SKM-1 (cell line): ENCODE results near the gene DSCAML1.
"Not testable (repeated sequence)": the region's sequence is repeated elsewhere in the genome, so short reads cannot be mapped to it uniquely, and the experiment has no call there.

Experiments used
- DNase-seq: peaks from one replicate; lab custom pipeline; 2025; ENCODE audit not compliant: unreplicated experiment; lab: John Stamatoyannopoulos, UW

Gene DSCAML1

DNA sequence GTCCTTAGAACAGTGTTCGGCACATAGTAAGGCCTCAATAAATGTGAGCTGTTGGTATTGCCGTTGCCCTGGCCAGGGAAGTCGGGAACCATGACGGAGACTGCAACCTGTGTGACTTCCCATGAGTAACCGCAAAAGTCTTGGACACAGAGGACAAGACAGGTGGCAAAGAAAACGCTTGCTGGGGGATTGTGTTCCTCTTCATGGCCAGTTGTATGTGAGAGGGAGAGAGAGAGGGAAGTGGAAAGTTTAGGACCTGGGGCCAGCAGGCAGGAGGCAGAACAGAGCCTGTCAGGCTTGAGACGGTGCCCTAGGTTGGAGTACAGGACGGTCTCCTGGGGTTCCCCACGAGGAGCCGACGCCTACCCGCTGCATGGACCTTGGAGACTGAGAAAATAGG lies 379.2 kb downstream of the DSCAML1 start:
- DNase-seq: no peak

DNA sequence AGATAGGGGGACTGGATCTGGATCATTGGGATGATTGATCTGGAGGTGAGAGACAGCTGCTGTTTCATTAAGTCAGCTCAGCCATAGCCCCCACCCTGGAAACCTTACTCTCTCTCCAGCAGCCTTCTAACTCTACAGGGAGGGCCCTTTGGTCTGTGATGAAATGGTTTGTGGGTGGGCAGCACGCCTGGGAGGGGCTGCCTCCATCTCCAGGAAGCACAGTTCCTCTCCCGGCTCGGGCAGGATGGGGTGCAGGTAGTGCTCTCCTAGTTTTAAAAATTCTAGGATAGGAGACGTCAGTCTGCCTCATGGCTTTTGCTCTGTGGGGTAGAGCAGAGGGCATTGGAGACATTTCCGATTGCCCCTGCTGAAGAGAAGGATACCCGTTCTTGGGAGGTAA lies 379.7 kb downstream of the DSCAML1 start:
- no peak for DNase-seq

DNA sequence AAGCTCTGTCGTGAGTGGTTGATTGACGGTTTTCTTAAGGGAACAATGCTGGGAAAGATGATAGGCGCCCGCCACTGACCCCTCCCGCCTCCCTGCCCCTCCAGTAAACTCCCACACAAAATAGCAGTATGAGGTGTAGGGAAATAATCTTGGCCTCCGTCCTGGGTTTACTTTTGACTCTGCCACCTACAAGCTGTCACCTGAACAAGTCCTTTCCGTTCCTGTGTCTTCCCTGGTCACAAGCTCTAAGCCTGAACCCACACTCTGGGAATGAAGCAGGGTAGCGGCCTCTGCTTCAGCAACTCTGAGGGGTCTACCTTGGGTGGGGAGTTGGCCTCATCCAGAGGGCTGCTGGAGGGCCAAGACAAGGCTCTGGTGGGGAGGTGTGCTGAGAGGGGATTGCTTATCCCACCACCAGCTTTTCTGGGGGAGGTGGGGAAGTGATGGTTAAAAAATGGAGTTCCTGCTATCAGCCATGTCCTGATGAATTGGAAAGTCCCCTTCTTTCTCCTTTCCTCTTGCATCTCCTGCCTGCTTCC lies 381.6 kb downstream of the DSCAML1 start:
- no peak for DNase-seq

DNA sequence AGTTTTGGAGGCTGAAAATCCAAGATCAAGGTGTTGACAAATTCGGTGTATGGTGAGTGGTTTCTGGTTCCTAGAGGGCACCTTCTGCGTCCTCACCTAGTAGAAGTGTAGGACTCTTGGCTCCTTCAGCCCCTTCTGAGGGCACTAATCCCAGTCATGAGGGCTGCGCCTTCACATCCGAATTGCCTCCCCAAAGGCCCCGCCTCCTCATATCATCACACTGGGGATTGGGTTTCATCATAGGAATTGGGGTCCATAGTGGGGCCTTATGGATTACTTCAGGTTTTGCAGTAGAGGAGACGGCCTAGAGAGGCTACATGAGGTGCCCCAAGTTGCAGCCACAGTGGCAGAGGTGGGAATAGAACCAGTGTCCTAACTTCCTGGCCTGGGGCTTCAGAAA lies 382.3 kb downstream of the DSCAML1 start:
- DNase-seq: no peak

DNA sequence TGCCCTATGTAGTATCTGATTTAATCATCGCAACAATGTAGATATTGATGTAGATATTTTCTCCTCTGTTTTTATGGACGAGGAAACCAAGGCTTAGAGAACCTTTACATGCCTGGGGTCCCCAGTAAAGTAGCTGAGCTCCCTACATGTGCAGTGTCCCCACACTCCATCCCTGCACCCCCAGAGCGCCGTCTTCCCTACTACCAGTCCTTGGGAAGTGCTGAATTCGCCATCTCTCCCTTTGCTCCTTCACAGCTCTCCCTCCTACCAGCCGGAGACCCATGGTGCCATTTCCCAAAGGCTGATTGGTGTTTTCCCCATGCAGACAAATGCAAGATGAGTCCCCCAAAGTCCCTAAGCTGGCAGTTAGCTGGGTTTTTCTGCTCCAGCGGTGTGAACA lies 383.4 kb downstream of the DSCAML1 start:
- DNase-seq: no peak

DNA sequence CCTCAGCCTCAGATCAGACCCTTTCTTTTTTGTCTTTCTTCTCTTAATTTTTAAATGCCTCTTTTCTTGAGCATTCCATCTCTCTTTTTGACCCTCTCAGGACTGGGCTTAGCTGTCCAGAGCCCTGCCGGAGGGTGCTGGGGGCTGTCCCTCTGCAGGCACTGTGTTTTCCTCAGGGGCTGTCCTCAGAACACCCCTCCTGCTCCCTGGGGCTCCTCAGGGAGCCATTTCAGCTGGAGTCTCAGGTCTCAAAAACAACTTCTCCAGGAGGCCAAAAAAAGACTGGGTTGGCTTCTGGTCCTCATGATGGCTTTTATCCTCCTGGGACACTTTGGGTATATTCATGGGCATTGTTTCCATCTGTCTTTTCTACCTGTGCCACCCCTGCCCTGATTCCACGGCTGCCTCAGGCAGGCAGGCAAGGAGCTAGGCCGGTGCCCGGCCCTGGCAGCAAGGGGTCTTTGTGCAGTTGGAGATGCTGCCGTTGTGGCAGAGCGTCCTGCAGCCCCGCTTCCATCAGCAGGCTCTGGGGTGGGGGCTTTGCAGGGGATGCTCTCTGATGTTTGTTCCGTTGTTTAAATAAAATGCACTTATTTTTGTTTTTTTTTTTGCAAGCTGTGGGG lies 384.3 kb downstream of the DSCAML1 start:
- DNase-seq: no peak

DNA sequence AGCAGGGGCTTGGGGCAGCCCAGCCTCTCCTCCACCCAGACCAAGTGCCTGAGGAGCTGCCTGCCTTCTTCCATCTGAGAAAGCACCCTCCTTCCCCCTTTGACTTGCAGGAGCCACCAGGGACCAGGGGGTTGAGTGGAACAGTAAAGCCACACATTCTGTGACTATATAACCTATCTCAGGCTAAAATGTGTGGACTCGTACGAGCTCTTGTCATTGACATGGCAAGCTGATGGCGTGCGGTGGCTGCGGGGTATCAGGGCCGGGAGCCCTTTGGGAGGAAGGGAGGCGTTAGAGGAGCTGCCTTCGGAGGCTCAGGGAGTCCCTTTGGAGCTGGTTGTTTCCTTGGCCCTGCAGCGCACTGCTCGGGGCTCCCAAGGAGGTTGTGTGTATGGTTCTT lies 384.8 kb downstream of the DSCAML1 start:
- DNase-seq: no peak

DNA sequence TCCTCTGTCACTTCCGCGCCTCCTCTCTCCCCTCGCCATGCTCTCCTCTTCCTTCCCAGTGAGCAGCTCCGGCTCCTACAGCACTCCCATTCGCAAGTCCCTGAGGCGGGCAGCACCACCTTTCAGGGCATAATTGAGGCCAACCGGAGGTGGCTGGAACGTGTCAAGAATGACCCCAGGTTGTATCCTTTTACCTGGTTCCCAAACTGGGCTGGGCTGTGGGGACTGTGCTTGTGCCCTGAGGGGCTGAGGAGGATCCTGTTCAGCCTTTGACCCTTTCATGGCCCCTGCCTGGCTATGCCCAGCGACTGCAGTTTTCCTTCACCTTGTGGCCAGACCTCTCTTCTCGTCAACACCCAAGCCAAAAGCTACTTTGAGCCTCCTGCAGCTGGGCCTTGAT lies 385.3 kb downstream of the DSCAML1 start:
- no peak for DNase-seq

DNA sequence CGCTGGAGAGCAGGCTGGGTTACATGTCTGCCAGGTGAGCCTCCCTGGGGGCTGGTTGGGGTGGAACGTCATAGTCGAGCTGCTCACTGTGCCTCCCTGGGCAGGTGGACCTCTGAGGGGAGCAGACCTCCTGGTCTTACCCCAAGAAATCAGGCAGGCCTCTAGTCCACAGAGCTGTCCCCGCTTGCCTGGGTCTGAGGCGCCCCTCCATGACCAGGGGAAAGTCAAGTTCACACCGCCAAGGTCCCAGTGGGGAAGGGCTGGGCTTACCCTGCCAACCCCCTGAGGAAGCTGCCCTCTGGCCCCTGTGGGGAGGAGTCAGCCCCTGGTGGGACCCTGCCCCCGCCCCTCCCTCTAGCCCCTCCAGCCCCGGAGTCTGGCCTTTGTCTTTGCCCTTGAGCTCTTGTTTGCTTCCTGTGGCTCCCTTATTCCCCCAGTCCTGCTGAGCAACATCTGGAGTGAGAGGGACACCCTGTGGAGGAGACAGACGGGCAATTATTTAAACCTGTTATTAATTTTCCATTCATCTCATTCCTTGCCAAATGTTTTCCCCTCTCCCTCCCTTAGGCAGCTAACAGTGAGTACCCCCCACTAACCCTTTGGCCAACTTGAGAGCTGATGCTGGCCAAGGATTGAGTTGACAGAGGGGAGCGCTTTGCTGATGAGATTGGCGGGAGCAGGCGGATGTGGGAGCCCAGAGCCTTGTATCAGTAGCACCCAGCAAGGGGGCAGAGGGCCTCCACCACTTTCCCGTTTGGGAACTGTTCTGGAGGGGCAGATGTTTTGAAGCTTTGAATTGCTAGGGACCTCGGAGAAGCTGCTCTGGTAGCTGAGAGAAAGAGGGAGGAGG lies 385.9 kb downstream of the DSCAML1 start:
- DNase-seq: no peak

DNA sequence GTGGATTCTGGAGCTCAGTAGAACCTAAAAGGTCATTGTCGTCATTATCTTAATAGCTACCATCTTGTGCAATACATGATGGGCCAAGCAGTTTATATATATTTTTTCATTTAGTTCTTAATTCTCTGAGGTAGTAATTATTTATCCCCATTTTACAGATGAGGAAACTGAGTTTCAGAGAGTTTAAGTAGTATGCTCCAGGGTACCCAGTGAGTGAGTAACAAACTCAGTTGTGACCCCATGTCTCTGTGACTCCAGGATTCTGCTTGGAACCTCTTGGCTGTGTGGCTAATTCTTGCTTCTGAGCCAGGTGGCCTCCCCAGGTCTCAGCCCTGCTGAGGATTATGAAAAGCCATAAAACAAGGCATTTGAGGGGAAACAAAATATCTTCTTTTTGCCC lies 386.8 kb downstream of the DSCAML1 start:
- no peak for DNase-seq

DNA sequence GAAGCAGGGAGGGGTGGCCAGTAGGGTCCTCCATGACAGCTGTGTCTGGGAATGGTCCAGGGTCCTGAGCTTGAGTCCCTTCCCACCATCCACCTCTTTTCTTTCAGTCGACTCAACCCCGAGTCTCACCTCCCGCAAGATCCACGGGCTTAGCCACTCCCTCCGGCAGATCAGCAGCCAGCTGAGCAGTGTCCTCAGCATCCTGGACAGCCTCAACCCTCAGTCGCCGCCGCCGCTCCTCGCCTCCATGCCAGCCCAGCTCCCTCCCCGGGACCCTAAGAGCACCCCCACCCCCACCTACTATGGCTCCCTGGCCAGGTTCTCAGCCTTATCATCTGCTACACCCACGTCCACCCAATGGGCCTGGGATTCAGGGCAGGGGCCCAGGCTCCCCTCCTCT lies 387.5 kb downstream of the DSCAML1 start:
- DNase-seq: no peak

DNA sequence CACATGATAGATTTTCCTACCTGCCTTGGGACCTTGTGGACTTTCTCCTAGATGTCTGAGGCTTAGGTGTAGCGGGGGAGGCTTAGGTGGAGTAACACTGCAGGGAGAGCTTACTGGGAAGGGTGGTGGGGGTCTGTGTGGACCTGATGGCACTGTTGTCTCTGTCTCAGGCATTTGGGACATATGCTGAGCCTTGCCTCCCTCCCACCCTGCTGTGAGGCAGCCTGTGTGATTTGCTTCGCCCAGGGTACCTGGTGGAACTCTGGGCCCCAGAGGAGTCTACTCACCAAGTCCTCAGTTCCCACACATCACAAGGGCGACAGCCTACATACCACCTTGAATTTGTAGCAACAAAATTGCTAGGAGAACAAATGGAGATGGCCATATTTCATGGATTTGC lies 388.7 kb downstream of the DSCAML1 start:
- DNase-seq: no peak

DNA sequence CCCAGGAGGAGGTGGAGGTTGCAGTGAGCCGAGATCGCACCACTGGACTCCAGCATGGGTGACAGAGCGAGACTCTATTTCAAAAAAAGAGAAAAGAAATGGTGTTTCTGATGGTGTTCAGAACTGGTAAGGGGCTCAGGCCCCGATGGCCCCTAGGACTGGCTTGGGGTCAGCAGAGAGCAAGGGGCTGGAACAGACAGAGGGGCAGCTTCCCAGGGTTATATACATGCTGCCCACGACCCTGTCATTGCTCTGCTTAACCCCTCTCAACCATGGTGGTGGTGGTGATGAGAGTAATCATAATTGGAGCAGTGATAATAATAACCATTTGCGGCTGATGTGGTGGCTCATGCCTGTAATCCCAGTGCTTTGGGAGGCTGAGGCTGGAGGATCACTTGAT lies 390.0 kb downstream of the DSCAML1 start:
- DNase-seq: no peak

DNA sequence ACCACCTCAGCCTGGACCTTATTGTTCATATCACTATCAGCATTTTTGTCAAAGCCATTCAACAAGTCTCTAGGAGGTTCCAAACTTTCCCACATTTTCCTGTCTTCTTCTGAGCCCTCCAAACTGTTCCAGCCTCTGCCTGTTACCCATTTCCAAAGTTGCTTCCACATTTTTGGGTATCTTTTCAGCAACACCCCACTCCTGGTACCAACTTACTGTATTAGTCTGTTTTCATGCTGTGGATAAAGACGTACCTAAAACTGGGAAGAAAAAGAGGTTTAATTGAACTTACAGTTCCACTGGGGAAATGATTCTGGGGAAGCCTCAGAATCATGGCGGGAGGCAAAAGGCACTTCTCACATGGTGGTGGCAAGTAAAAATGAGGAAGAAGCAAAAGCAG lies 391.1 kb downstream of the DSCAML1 start:
- not testable (repeated sequence) for DNase-seq

DNA sequence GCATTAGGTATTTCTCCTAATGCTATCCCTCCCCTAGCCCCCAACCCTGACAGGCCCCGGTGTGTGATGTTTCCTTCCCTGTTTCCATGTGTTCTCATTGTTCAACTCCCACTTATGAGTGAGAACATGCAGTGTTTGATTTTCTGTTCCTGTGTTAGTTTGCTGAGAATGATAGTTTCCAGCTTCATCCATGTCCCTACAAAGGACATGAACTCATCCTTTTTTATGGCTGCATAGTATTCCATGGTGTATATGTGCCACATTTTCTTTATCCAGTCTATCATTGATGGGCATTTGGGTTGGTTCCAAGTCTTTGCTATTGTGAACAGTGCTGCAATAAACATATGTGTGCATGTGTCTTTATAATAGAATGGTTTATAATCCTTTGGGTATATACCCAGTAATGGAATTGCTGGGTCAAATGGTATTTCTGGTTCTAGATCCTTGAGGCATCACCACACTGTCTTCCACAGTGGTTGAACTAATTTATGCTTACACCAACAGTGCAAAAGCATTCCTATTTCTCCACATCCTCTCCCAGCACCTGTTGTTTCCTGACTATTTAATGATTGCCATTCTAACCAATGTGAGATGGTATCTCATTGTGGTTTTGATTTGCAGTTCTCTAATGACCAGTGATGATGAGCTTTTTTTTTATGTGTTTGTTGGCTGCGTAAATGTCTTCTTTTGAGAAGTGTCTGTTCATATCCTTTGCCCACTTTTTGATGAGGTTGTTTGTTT lies 397.7 kb downstream of the DSCAML1 start:
- not testable (repeated sequence) for DNase-seq

DNA sequence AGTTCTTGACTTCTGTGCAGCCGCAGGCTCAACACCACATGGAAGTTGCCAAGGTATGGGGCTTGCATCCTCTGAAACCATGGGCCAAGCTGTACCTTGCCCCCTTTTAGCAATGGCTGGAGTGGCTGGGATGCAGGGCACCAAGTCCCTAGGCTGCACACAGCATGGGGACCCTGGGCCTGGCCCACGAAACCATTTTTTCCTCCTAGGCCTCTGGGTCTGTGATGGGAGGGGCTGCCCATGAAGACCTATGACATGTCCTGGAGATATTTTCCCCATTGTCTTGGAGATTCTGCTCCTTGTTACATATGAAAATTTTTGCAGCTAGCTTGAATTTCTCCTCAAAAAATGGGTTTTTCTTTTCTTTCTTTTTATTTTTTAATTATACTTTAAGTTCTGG lies 398.4 kb downstream of the DSCAML1 start:
- DNase-seq: not testable (repeated sequence)

DNA sequence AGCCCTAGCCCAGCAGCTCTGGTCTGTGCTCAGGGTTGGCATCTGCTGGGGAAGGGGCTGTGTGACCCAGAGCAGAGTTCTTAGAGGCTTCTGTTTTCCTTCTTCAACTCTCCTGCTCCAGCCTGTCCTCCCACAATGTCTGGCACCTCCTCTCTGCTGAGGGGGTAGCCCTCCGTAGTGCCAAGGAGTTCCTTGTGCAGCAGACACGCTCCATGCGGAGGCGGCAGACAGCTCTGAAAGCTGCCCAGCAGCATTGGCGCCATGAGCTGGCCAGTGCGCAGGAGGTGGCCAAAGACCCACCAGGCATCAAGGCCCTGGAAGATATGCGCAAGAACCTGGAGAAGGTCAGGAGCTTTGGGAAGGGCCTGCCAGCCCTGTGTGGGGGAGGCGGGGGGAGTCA lies 400.0 kb downstream of the DSCAML1 start:
- no peak for DNase-seq

DNA sequence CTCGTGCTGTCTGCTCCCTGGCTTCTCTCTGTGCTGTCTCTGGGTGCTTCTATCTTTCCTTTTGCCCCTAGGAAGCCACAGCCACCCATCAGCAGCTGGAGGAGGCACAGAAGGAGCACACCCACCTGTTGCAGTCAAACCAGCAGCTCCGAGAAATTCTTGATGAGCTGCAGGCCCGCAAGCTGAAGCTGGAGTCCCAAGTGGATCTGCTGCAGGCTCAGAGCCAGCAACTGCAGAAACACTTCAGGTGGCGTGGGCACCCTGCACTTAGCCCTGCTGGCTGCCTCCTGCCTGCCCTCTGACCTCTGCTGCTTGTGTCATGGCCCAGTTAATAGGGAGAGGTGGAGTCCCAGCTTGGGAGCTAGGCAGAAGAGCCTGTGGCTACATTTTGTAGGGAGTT lies 401.5 kb downstream of the DSCAML1 start:
- no peak for DNase-seq

DNA sequence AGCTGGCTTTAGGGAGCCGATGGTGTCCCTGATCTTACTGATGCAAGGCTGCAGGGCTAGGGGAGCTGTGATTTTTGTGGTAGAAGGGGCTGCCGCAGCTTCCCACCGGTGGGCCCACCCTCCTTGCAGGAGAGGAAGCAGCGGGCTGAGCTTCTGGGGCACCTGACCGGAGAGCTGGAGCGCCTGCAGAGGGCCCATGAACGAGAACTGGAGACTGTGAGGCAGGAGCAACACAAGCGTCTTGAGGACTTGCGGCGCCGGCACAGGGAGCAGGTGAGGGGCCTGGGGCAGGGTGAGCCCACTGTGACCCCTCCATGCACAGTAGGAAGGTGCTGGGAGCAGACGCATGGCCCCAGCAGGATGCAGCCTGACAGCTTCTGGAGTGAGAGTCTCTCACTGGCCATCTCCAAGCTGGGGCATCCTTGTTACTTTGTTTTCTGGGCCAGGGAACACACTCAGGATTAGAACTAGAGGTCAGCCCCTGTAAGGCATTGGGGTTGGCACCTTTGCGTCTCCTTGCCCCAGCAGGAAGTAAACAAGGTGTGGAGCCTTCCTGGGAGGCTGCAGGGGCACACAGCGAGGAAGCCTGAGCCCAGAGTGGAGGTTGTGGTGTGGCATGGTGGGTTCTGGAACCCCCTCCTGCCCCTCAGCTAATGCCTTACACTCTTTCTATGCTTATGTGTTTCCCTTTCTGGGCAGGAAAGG lies 402.6 kb downstream of the DSCAML1 start:
- DNase-seq: no peak

DNA sequence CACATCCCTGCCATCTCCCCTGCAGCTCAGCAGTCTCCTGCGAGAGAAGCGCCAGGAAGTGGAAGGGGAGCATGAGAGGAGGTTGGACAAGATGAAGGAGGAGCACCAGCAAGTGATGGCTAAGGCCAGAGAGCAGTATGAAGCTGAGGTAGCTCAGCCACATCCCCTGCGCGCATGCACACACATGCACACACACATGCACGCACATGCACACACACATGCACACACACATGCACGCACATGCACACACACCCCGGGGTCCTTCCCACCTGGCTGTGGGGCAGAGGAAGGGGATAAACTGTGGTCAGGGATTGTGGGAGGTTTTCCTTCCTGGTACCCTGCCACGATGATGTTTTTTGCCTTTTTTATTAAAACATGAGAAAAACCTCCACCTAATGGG lies 404.0 kb downstream of the DSCAML1 start:
- no peak for DNase-seq

DNA sequence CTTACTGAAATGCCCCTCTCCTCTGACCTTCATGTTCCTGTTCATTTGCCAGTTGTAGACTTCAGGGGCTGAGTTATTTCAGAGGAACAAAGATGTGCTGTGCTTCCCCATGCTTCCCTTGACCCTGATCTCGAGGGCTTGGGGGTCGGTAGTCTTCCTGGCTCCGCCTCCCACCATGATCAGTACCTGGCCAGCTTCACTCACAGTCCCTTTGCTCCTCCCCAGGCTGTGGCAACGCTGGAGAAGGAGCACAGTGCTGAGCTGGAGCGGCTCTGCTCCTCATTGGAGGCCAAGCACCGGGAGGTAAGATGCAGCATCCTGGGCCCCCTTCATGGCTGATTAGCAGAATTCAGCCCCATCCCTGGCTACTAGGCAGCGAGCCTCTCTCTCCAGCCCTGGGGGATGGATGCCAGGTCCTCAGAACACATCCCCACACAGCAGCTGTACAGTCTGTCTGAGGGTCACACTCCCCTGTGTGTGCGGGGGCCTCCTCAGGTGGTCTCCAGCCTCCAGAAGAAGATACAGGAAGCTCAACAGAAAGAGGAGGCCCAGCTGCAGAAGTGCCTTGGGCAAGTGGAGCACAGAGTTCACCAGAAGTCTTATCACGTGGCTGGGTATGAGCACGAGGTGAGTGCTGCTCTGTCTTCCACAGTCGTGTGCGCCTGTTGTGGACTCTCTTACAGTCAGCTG lies 404.9 kb downstream of the DSCAML1 start:
- no peak for DNase-seq
